CD4-positive, alpha-beta memory T cell (primary cell): ENCODE data around the gene FAM168B. TPM values are rescaled to one million over a fixed set of nuclear protein-coding genes. Genes with fewer than 3 reads are reported as not detected.

Source experiments
- CTCF ChIA-PET: fragments of 350-600 bp; sonication (Branson Sonifier 250); formaldehyde crosslinking; loops from one replicate; lab custom pipeline; 2021; ENCODE audit warnings: inconsistent platforms; ENCODE audit not compliant: partially characterized antibody; lab: Charles Lee
- POLR2A ChIA-PET: fragments of 350-600 bp; sonication (Branson Sonifier 250); formaldehyde crosslinking; loops from one replicate; lab custom pipeline; 2021; ENCODE audit not compliant: partially characterized antibody; lab: Charles Lee
- DNase-seq, 5 donors: peaks; one replicate each; pipeline versions ENCODE4 v3.0.0 to v3.0.0-alpha.2; 2020 to 2022; ENCODE audit warnings: mixed read lengths in 1 of 5
- H3K27ac ChIP-seq: one replicate; pipeline ENCODE4 v1.7.0; 2013; ENCODE audit warnings: low read depth, low read length
- H3K27me3 ChIP-seq: 2 replicates; pipeline ENCODE4 v1.7.0; 2013; ENCODE audit warnings: mild to moderate bottlenecking, low read length, moderate library complexity; ENCODE audit not compliant: insufficient read depth
- H3K36me3 ChIP-seq: 2 replicates; pipeline ENCODE4 v1.7.0; 2013; ENCODE audit warnings: mild to moderate bottlenecking, low read length, moderate library complexity; ENCODE audit not compliant: insufficient read depth
- H3K4me1 ChIP-seq: 2 replicates; pipeline ENCODE4 v1.7.0; 2013; ENCODE audit warnings: mild to moderate bottlenecking, low read length, moderate library complexity; ENCODE audit not compliant: insufficient read depth
- H3K4me3 ChIP-seq, 2 donors: one replicate each; pipeline ENCODE4 v1.7.0; 2013; ENCODE audit warnings: low read length in 2 of 2, mild to moderate bottlenecking in 1 of 2
- H3K9me3 ChIP-seq, 2 donors: one replicate each; pipeline ENCODE4 v1.7.0; 2013; ENCODE audit warnings: low read length in 2 of 2, control low read depth in 1 of 2; ENCODE audit not compliant: control insufficient read depth in 1 of 2
- H3K27ac Mint-ChIP-seq, 7 donors: one replicate each; pipeline ENCODE4 v1.8.0; 2020 to 2021; ENCODE audit warnings: mixed read lengths in 7 of 7, mild to moderate bottlenecking in 6 of 7, inconsistent platforms in 3 of 7, moderate library complexity in 3 of 7
- H3K27me3 Mint-ChIP-seq, 2 donors: one replicate each; pipeline ENCODE4 v1.8.0; 2020 to 2021; ENCODE audit warnings: mixed read lengths in 2 of 2
- H3K36me3 Mint-ChIP-seq, 2 donors: one replicate each; pipeline ENCODE4 v1.8.0; 2020 to 2021; ENCODE audit warnings: mixed read lengths in 2 of 2, inconsistent platforms in 1 of 2, mild to moderate bottlenecking in 1 of 2
- H3K4me1 Mint-ChIP-seq, 4 donors: one replicate each; pipeline ENCODE4 v1.8.0; 2020 to 2021; ENCODE audit warnings: mixed read lengths in 4 of 4, mild to moderate bottlenecking in 1 of 4
- H3K4me3 Mint-ChIP-seq, 8 donors: one replicate each; pipeline ENCODE4 v1.8.0; 2020 to 2021; ENCODE audit warnings: mixed read lengths in 8 of 8, mild to moderate bottlenecking in 7 of 8, moderate library complexity in 6 of 8, inconsistent platforms in 3 of 8
- H3K9me3 Mint-ChIP-seq, 8 donors: one replicate each; pipeline ENCODE4 v1.8.0; 2020 to 2021; ENCODE audit warnings: mixed read lengths in 8 of 8, mild to moderate bottlenecking in 5 of 8, inconsistent platforms in 3 of 8, moderate library complexity in 1 of 8
- intact Hi-C: fragments of 100-400 bp; cut with micrococcal nuclease; formaldehyde crosslinking; loops from one replicate; pipeline ENCODE4 v1.15.1; 2023
- polyA plus RNA-seq, 2 donors: library from polyadenylated mRNA; unstranded; fragments of 300-500 nt; fragmentation: Illumina TruSeq; gene quantifications; one replicate each; pipeline ENCODE4 v1.2.3, GENCODE V29; 2021
- total RNA-seq, 2 experiments: library from RNA; stranded (reverse); gene quantifications; one replicate each; pipeline ENCODE4 v1.2.3, GENCODE V29; 2021

FAM168B gene
- total and polyA plus RNA-seq, 4 experiments from 2014 or later, result 17.4 to 81.0 (median 58.3) TPM

GRCh38 chr2:131008967-131009366 lies 84.3 kb downstream of the FAM168B start:
- Histone ChIP-seq H3K27me3 (no peaks in the 10 kb centered on the region), H3K9me3 (no peaks in the 10 kb centered on the region), H3K4me1 (peaks cover 19% of the 10 kb centered on the region), H3K4me3 (no peak overlapping the region), H3K27ac (no peak overlapping the region), H3K36me3 (no peaks in the 10 kb centered on the region)
- Mint-ChIP-seq H3K36me3 (no peaks in the 10 kb centered on the region), H3K27ac (no peak overlapping the region), H3K27me3 (peaks cover 3 to 13% of the 10 kb centered on the region in 2 donors), H3K4me1 (peaks cover 11 to 26% (median 22%) of the 10 kb centered on the region in 4 donors), H3K9me3 (peaks cover 0 to 4% (median 0%) of the 10 kb centered on the region in 8 donors), H3K4me3 (no peak overlapping the region)
- no peak for DNase-seq
- ChIA-PET CTCF (no interaction called here), POLR2A (no interaction called here)
- intact Hi-C loops, result no loop called here

GRCh38 chr2:131006561-131006960 lies 86.7 kb downstream of the FAM168B start:
- intact Hi-C loops, result no loop called here
- DNase-seq, result no peak
- peaks cover 0 to 4% (median 0%) of the 10 kb centered on the region in 8 donors for H3K9me3 Mint-ChIP-seq

GRCh38 chr2:131005216-131005935 lies 87.9 kb downstream of the FAM168B start:
- Mint-ChIP-seq H3K27ac (no peak overlapping the region), H3K4me1 (peaks cover under 1 to 10% (median 8%) of the 10 kb centered on the region in 4 donors), H3K9me3 (peaks cover 0 to 4% (median 0%) of the 10 kb centered on the region in 8 donors), H3K4me3 (no peak overlapping the region), H3K36me3 (no peaks in the 10 kb centered on the region), H3K27me3 (peaks cover 1 to 17% of the 10 kb centered on the region in 2 donors)
- Histone ChIP-seq H3K27me3 (no peaks in the 10 kb centered on the region), H3K4me3 (no peak overlapping the region), H3K4me1 (peaks cover 7% of the 10 kb centered on the region), H3K27ac (no peak overlapping the region), H3K36me3 (no peaks in the 10 kb centered on the region), H3K9me3 (no peaks in the 10 kb centered on the region)
- POLR2A ChIA-PET, result no interaction called here
- CTCF ChIA-PET, result no interaction called here
- DNase-seq, result no peak
- intact Hi-C loops, result no loop called here

More at GRCh38 chr2:131006561-131006960, 86.7 kb downstream of the FAM168B start:
- Mint-ChIP-seq H3K27me3 (peaks cover 0 to 17% of the 10 kb centered on the region in 2 donors), H3K4me1 (peaks cover 8 to 21% (median 20%) of the 10 kb centered on the region in 4 donors), H3K36me3 (no peaks in the 10 kb centered on the region), H3K4me3 (no peak overlapping the region), H3K27ac (no peak overlapping the region)
- Histone ChIP-seq H3K9me3 (no peaks in the 10 kb centered on the region), H3K4me1 (peaks cover 19% of the 10 kb centered on the region), H3K27me3 (no peaks in the 10 kb centered on the region), H3K4me3 (no peak overlapping the region), H3K27ac (no peak overlapping the region), H3K36me3 (no peaks in the 10 kb centered on the region)
- ChIA-PET CTCF (no interaction called here), POLR2A (no interaction called here)

- Mint-ChIP-seq H3K4me3 (no peak overlapping the region), H3K4me1 (peaks cover 0 to 5% (median under 1%) of the 10 kb centered on the region in 4 donors), H3K9me3 (peaks cover 0 to 4% (median 0%) of the 10 kb centered on the region in 8 donors), H3K27me3 (peaks cover 5 to 12% of the 10 kb centered on the region in 2 donors), H3K36me3 (no peaks in the 10 kb centered on the region), H3K27ac (no peak overlapping the region)
- intact Hi-C loops, result no loop called here
- no peak for DNase-seq
- Histone ChIP-seq H3K36me3 (no peaks in the 10 kb centered on the region), H3K4me3 (no peak overlapping the region), H3K9me3 (no peaks in the 10 kb centered on the region), H3K4me1 (no peaks in the 10 kb centered on the region), H3K27ac (no peak overlapping the region), H3K27me3 (no peaks in the 10 kb centered on the region)
- ChIA-PET CTCF (no interaction called here), POLR2A (no interaction called here)
Measured at GRCh38 chr2:131004446-131005209, 88.6 kb downstream of the FAM168B start.

GRCh38 chr2:130998561-130998960 lies 94.7 kb downstream of the FAM168B start:
- H3K9me3 Mint-ChIP-seq, result peaks cover 0 to 1% (median 0%) of the 10 kb centered on the region in 8 donors
- H3K4me3 Mint-ChIP-seq, result no peak overlapping the region
- H3K36me3 Mint-ChIP-seq, result no peaks in the 10 kb centered on the region
- intact Hi-C loops, result no loop called here
- Histone ChIP-seq H3K27me3 (no peaks in the 10 kb centered on the region), H3K4me1 (no peaks in the 10 kb centered on the region), H3K9me3 (no peaks in the 10 kb centered on the region), H3K36me3 (no peaks in the 10 kb centered on the region), H3K27ac (no peak overlapping the region), H3K4me3 (no peak overlapping the region)
- H3K4me1 Mint-ChIP-seq, result no peaks in the 10 kb centered on the region
- H3K27me3 Mint-ChIP-seq, result peaks cover 15 to 19% of the 10 kb centered on the region in 2 donors
- no peak for DNase-seq
- ChIA-PET POLR2A (no interaction called here), CTCF (no interaction called here)
- no peak overlapping the region for H3K27ac Mint-ChIP-seq

Other genes starting within 250 kb of the FAM168B start
- 10 to 100 TPM; 45.5 to 48.3 TPM for gene PLEKHB2, start 11.9 kb upstream of the FAM168B start, total RNA-seq
- 10 to 100 TPM; 70.3 to 84.2 TPM for gene PLEKHB2, start 11.9 kb upstream of the FAM168B start, polyA plus RNA-seq
- under 1 TPM; 0.11 to 0.17 TPM for gene POTEE, start 116.1 kb upstream of the FAM168B start, total RNA-seq
- under 1 TPM in 1 of 2 donors, not detected in 1; 0.21 TPM for gene POTEE, start 116.1 kb upstream of the FAM168B start, polyA plus RNA-seq